ENCODE data around the gene TTLL5. TPM values are rescaled to one million over a fixed set of nuclear protein-coding genes. Genes with fewer than 3 reads are reported as not detected.

TTLL5 gene
- total and polyA plus RNA-seq, 2 donors (not counting 1 experiment from before 2014, with no cell fraction given), result 16.1 to 23.8 TPM

- no peaks in the 10 kb centered on the region for H3K79me2 ChIP-seq (ENCODE audit: control insufficient read depth, insufficient read depth, low read length)
- H2AFZ ChIP-seq (ENCODE audit: low read length), result no peak overlapping the region
- no peaks in the 10 kb centered on the region for H4K20me1 ChIP-seq (ENCODE audit: control insufficient read depth, extremely low read depth, insufficient read depth, low read length)
- H3K9ac ChIP-seq (ENCODE audit: insufficient read depth, low read length), result no peak overlapping the region
- H3K36me3 ChIP-seq (ENCODE audit: control insufficient read depth, insufficient read depth, low read length), result no peaks in the 10 kb centered on the region
- H3K27ac ChIP-seq (ENCODE audit: insufficient read depth, low read length), result no peak overlapping the region
- no peak overlapping the region for H3K4me3 ChIP-seq (replicated peaks in 1 of 4; ENCODE audit: control extremely low read depth in 1 of 4, insufficient read depth in 1 of 4, low read depth in 3 of 4, low read length in 4 of 4)
- H3K4me2 ChIP-seq (ENCODE audit: extremely low read depth, insufficient read depth, low read length), result no peak overlapping the region
- H3K9me3 ChIP-seq (ENCODE audit: control insufficient read depth, insufficient read depth, low read depth, low read length), result no peaks in the 10 kb centered on the region
- peaks cover 23% of the 10 kb centered on the region for H3K4me1 ChIP-seq (ENCODE audit: control insufficient read depth, extremely low read depth, insufficient read depth, low read length)
- peak in 1 of 2 donors; percentile 34 for DNase-seq (ENCODE audit: low read depth in 2 of 2)
- TF ChIP-seq, protein P1, sequence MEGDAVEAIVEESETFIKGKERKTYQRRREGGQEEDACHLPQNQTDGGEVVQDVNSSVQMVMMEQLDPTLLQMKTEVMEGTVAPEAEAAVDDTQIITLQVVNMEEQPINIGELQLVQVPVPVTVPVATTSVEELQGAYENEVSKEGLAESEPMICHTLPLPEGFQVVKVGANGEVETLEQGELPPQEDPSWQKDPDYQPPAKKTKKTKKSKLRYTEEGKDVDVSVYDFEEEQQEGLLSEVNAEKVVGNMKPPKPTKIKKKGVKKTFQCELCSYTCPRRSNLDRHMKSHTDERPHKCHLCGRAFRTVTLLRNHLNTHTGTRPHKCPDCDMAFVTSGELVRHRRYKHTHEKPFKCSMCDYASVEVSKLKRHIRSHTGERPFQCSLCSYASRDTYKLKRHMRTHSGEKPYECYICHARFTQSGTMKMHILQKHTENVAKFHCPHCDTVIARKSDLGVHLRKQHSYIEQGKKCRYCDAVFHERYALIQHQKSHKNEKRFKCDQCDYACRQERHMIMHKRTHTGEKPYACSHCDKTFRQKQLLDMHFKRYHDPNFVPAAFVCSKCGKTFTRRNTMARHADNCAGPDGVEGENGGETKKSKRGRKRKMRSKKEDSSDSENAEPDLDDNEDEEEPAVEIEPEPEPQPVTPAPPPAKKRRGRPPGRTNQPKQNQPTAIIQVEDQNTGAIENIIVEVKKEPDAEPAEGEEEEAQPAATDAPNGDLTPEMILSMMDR (conservative IDR thresholded peaks at IDR 0.05 in 1 of 2, IDR thresholded peaks at IDR 0.05 in 1 of 2; ENCODE audit: low read depth in 1 of 2, low read length in 2 of 2), result no peak
- no peak for TF ChIP-seq EZH2 (IDR thresholded peaks at IDR 0.05; ENCODE audit: low read length, missing control alignments)
- no peaks in the 10 kb centered on the region for H3K27me3 ChIP-seq (ENCODE audit: control insufficient read depth, insufficient read depth, low read length)
Measured at GRCh38 chr14:75643985-75644384, 17.1 kb upstream of the TTLL5 start.

GRCh38 chr14:75645056-75645455 lies 16.0 kb upstream of the TTLL5 start:
- H3K9me3 ChIP-seq (ENCODE audit: control insufficient read depth, insufficient read depth, low read depth, low read length), result no peaks in the 10 kb centered on the region
- H3K27me3 ChIP-seq (ENCODE audit: control insufficient read depth, insufficient read depth, low read length), result no peaks in the 10 kb centered on the region
- peaks cover 25% of the 10 kb centered on the region for H3K4me1 ChIP-seq (ENCODE audit: control insufficient read depth, extremely low read depth, insufficient read depth, low read length)
- peaks cover 2% of the 10 kb centered on the region for H3K36me3 ChIP-seq (ENCODE audit: control insufficient read depth, insufficient read depth, low read length)
- H3K9ac ChIP-seq (ENCODE audit: insufficient read depth, low read length), result no peak overlapping the region
- H3K79me2 ChIP-seq (ENCODE audit: control insufficient read depth, insufficient read depth, low read length), result no peaks in the 10 kb centered on the region
- TF ChIP-seq EZH2 (IDR thresholded peaks at IDR 0.05; ENCODE audit: low read length, missing control alignments), result no peak
- TF ChIP-seq, protein P1 (conservative IDR thresholded peaks at IDR 0.05 in 1 of 2, IDR thresholded peaks at IDR 0.05 in 1 of 2; ENCODE audit: low read depth in 1 of 2, low read length in 2 of 2), result no peak
- no peak overlapping the region for H3K4me3 ChIP-seq (replicated peaks in 1 of 4; ENCODE audit: control extremely low read depth in 1 of 4, insufficient read depth in 1 of 4, low read depth in 3 of 4, low read length in 4 of 4)
- DNase-seq (ENCODE audit: low read depth in 2 of 2), result no peak
- no peak overlapping the region for H3K27ac ChIP-seq (ENCODE audit: insufficient read depth, low read length)
- H2AFZ ChIP-seq (ENCODE audit: low read length), result no peak overlapping the region
- H4K20me1 ChIP-seq (ENCODE audit: control insufficient read depth, extremely low read depth, insufficient read depth, low read length), result no peaks in the 10 kb centered on the region
- no peak overlapping the region for H3K4me2 ChIP-seq (ENCODE audit: extremely low read depth, insufficient read depth, low read length)

DNA sequence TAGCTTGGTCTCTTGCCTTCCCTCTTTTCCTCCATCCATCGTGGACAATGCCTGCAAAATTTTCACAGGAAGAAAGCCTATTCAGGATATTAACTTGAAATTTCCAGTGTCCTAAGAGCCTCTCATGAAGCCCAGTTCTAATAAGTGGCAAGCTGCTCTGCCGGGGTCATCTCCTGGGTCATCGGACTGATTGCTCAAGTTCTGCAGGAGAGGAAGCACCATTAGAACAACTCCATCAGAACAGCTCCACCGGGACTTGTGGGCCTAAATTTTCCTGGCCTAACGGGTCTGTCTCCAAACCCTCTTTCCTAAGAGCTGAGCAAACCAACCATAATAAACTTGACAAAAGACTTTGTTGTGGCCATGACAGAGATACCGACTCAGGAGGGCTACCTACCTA lies 14.3 kb upstream of the TTLL5 start:
- no peaks in the 10 kb centered on the region for H3K79me2 ChIP-seq (ENCODE audit: control insufficient read depth, insufficient read depth, low read length)
- peaks cover 10% of the 10 kb centered on the region for H3K36me3 ChIP-seq (ENCODE audit: control insufficient read depth, insufficient read depth, low read length)
- H3K4me2 ChIP-seq (ENCODE audit: extremely low read depth, insufficient read depth, low read length), result no peak overlapping the region
- no peaks in the 10 kb centered on the region for H4K20me1 ChIP-seq (ENCODE audit: control insufficient read depth, extremely low read depth, insufficient read depth, low read length)
- no peaks in the 10 kb centered on the region for H3K27me3 ChIP-seq (ENCODE audit: control insufficient read depth, insufficient read depth, low read length)
- H2AFZ ChIP-seq (ENCODE audit: low read length), result no peak overlapping the region
- peak overlapping the region; percentile 74 for H3K27ac ChIP-seq (ENCODE audit: insufficient read depth, low read length)
- no peak overlapping the region for H3K4me3 ChIP-seq (replicated peaks in 1 of 4; ENCODE audit: control extremely low read depth in 1 of 4, insufficient read depth in 1 of 4, low read depth in 3 of 4, low read length in 4 of 4)
- H3K9ac ChIP-seq (ENCODE audit: insufficient read depth, low read length), result no peak overlapping the region
- no peak for DNase-seq (ENCODE audit: low read depth in 2 of 2)
- peaks cover 25% of the 10 kb centered on the region for H3K4me1 ChIP-seq (ENCODE audit: control insufficient read depth, extremely low read depth, insufficient read depth, low read length)
- no peaks in the 10 kb centered on the region for H3K9me3 ChIP-seq (ENCODE audit: control insufficient read depth, insufficient read depth, low read depth, low read length)
- TF ChIP-seq, protein P1 (conservative IDR thresholded peaks at IDR 0.05 in 1 of 2, IDR thresholded peaks at IDR 0.05 in 1 of 2; ENCODE audit: low read depth in 1 of 2, low read length in 2 of 2), result no peak
- TF ChIP-seq EZH2 (IDR thresholded peaks at IDR 0.05; ENCODE audit: low read length, missing control alignments), result no peak
